IMR-90 (cell line): ENCODE measurements around the gene PHKG2. TPM values are rescaled to one million over a fixed set of nuclear protein-coding genes. Genes with fewer than 3 reads are reported as not detected.
A peak's percentile ranks its signal among the peaks of the same experiment; 100 is the strongest.

ENCODE experiments used
- ATAC-seq: fragments of 200-7000 bp; cut with Tn5 transposase; 2 replicates; pipeline ENCODE4 v1.9.1; 2020; ENCODE audit warnings: low read depth, mild to moderate bottlenecking, moderate library complexity
- BruUV-seq: library from RNA; stranded (reverse); fragments of 400-500 nt; replicated peaks from 2 replicates; lab custom pipeline; 2021; lab: Mats Ljungman, UMichigan
- CTCF ChIA-PET: fragments of 300-600 bp; formaldehyde crosslinking; extraction: SDS; loops from one replicate; lab custom pipeline; 2021; ENCODE audit warnings: antibody characterized with exemption; lab: Yijun Ruan, JAX
- POLR2A ChIA-PET: fragments of 300-600 bp; sonication (Branson Sonifier 250); formaldehyde crosslinking; loops from one replicate; lab custom pipeline; 2022; ENCODE audit warnings: antibody characterized with exemption; ENCODE audit not compliant: unreplicated experiment; lab: Charles Lee
- DNase-seq: peaks from one replicate; pipeline ENCODE4 v3.0.0; 2013
- H2AFZ ChIP-seq: replicated peaks from 2 replicates; pipeline ENCODE3; 2013; ENCODE audit warnings: low read length, mild to moderate bottlenecking; ENCODE audit not compliant: poor library complexity
- H2AK5ac ChIP-seq: 2 replicates; pipeline ENCODE4 v1.6.1; 2013; ENCODE audit warnings: low read depth, low read length, inconsistent platforms
- H2AK9ac ChIP-seq: replicated peaks from 2 replicates; pipeline ENCODE3; 2013; ENCODE audit warnings: mild to moderate bottlenecking, low read depth, low read length, moderate library complexity; ENCODE audit not compliant: poor library complexity
- H2BK120ac ChIP-seq: 2 replicates; pipeline ENCODE4 v1.6.1; 2013; ENCODE audit warnings: low read depth, low read length, inconsistent platforms
- H2BK15ac ChIP-seq: 3 replicates; pipeline ENCODE4 v1.6.1; 2013; ENCODE audit warnings: low read depth, low read length, inconsistent platforms
- H2BK20ac ChIP-seq: 2 replicates; pipeline ENCODE4 v1.6.1; 2013; ENCODE audit warnings: low read depth, mild to moderate bottlenecking, inconsistent platforms, low read length, moderate library complexity
- H2BK5ac ChIP-seq: 2 replicates; pipeline ENCODE4 v1.6.1; 2013; ENCODE audit warnings: mild to moderate bottlenecking, low read depth, low read length, inconsistent platforms; ENCODE audit not compliant: poor library complexity, severe bottlenecking
- H3K14ac ChIP-seq: replicated peaks from 2 replicates; pipeline ENCODE4 v1.6.1; 2013; ENCODE audit warnings: low read depth, low read length, inconsistent platforms
- H3K18ac ChIP-seq: 2 replicates; pipeline ENCODE4 v1.6.1; 2013; ENCODE audit warnings: low read depth, low read length, control low read depth
- H3K23ac ChIP-seq: 2 replicates; pipeline ENCODE4 v1.6.1; 2013; ENCODE audit warnings: low read depth, low read length, inconsistent platforms
- H3K27ac ChIP-seq: 2 replicates; pipeline ENCODE4 v1.5.1; 2013; ENCODE audit warnings: mild to moderate bottlenecking, control low read depth, low read length; ENCODE audit not compliant: insufficient read depth
- H3K27me3 ChIP-seq: 2 replicates; pipeline ENCODE4 v1.6.1; 2013; ENCODE audit warnings: low read length; ENCODE audit not compliant: control insufficient read depth, insufficient read depth
- H3K36me3 ChIP-seq: 2 replicates; pipeline ENCODE4 v1.6.1; 2013; ENCODE audit warnings: low read length, mixed read lengths; ENCODE audit not compliant: control insufficient read depth, insufficient read depth
- H3K4ac ChIP-seq: 2 replicates; pipeline ENCODE4 v1.6.1; 2013; ENCODE audit warnings: low read depth, low read length, inconsistent platforms
- H3K4me1 ChIP-seq: 2 replicates; pipeline ENCODE4 v1.6.1; 2013; ENCODE audit warnings: low read length, mixed read lengths; ENCODE audit not compliant: control insufficient read depth, insufficient read depth
- H3K4me2 ChIP-seq: 2 replicates; pipeline ENCODE4 v1.6.1; 2013; ENCODE audit warnings: low read depth, mild to moderate bottlenecking, control low read depth, low read length, moderate library complexity
- H3K4me3 ChIP-seq: 2 replicates; pipeline ENCODE4 v1.5.1; 2013; ENCODE audit warnings: low read depth, mild to moderate bottlenecking, control low read depth, low read length, moderate library complexity; ENCODE audit not compliant: insufficient read depth
- H3K56ac ChIP-seq: 2 replicates; pipeline ENCODE4 v1.6.1; 2013; ENCODE audit warnings: low read length, inconsistent platforms; ENCODE audit not compliant: insufficient read depth; ENCODE audit errors: extremely low read depth
- H3K79me1 ChIP-seq, 2 experiments: 2 replicates each; pipeline ENCODE4 v1.6.1; 2013; ENCODE audit warnings: low read length in 2 of 2, inconsistent platforms in 1 of 2, low read depth in 1 of 2
- H3K9ac ChIP-seq: 2 replicates; pipeline ENCODE4 v1.6.1; 2013; ENCODE audit warnings: low read depth, low read length, control low read depth
- H3K9me1 ChIP-seq: 2 replicates; pipeline ENCODE4 v1.6.1; 2013; ENCODE audit warnings: low read length, inconsistent platforms; ENCODE audit not compliant: insufficient read depth
- H3K9me3 ChIP-seq: 2 replicates; pipeline ENCODE4 v1.6.1; 2013; ENCODE audit warnings: low read length; ENCODE audit not compliant: control insufficient read depth, insufficient read depth
- H4K20me1 ChIP-seq: 2 replicates; pipeline ENCODE4 v1.6.1; 2013; ENCODE audit warnings: low read length, inconsistent platforms; ENCODE audit not compliant: insufficient read depth
- H4K5ac ChIP-seq: 2 replicates; pipeline ENCODE4 v1.6.1; 2013; ENCODE audit warnings: mild to moderate bottlenecking, low read depth, low read length, control low read depth
- H4K8ac ChIP-seq, 2 experiments: 2 replicates each; pipeline ENCODE4 v1.6.1; 2013; ENCODE audit warnings: low read depth in 2 of 2, low read length in 2 of 2, control low read depth in 1 of 2, inconsistent platforms in 1 of 2
- H4K91ac ChIP-seq: 2 replicates; pipeline ENCODE4 v1.6.1; 2013; ENCODE audit warnings: low read depth, low read length, inconsistent platforms; ENCODE audit not compliant: insufficient read depth
- BHLHE40 ChIP-seq: fragments of 150-350 bp; IDR thresholded peaks from 2 replicates; pipeline ENCODE4 v1.6.1; 2016; ENCODE audit warnings: mild to moderate bottlenecking, low read depth, low read length
- CEBPB ChIP-seq: IDR thresholded peaks from 2 replicates; pipeline ENCODE4 v1.6.1; 2012; ENCODE audit warnings: low read depth, low read length, improper control_type of control experiment
- CHD1 ChIP-seq: IDR thresholded peaks from 2 replicates; pipeline ENCODE4 v1.6.1; 2012; ENCODE audit warnings: low read depth, low read length, improper control_type of control experiment
- FOS ChIP-seq: fragments of 150-350 bp; IDR thresholded peaks from 2 replicates; pipeline ENCODE4 v1.6.1; 2016; ENCODE audit warnings: low read depth, low read length
- MAFK ChIP-seq: IDR thresholded peaks from 2 replicates; pipeline ENCODE4 v1.6.1; 2012; ENCODE audit warnings: low read depth, low read length, improper control_type of control experiment
- MAZ ChIP-seq: IDR thresholded peaks from 2 replicates; pipeline ENCODE4 v1.6.1; 2012; ENCODE audit warnings: low read depth, mild to moderate bottlenecking, low read length, improper control_type of control experiment, moderate library complexity, borderline replicate concordance
- MXI1 ChIP-seq: IDR thresholded peaks from 2 replicates; pipeline ENCODE4 v1.6.1; 2012; ENCODE audit warnings: low read depth, mild to moderate bottlenecking, low read length, moderate library complexity, borderline replicate concordance
- POLR2A ChIP-seq: IDR thresholded peaks from 2 replicates; pipeline ENCODE4 v1.6.1; 2012; ENCODE audit warnings: mild to moderate bottlenecking, low read depth, low read length
- RCOR1 ChIP-seq: IDR thresholded peaks from 2 replicates; pipeline ENCODE4 v1.6.1; 2012; ENCODE audit warnings: mild to moderate bottlenecking, low read length, improper control_type of control experiment; ENCODE audit not compliant: insufficient replicate concordance
- WGBS, 2 experiments: methylation state at CpG; one replicate each; pipeline versions ENCODE4 v1.1.5 to v1.1.7; 2013; ENCODE audit warnings: missing lambda C conversion rate in 2 of 2; ENCODE audit not compliant: insufficient read length in 1 of 2; ENCODE audit errors: extremely low coverage in 2 of 2; 5-methylcytosine and 5-hydroxymethylcytosine counted together
- dilution Hi-C: fragments of 300-500 bp; cut with HindIII; formaldehyde crosslinking; loops from one replicate; pipeline ENCODE4 v1.14.3; 2018; ENCODE audit warnings: low sequenced_read_pairs; ENCODE audit not compliant: unreplicated experiment
- in situ Hi-C: fragments of 300-500 bp; cut with MboI; formaldehyde crosslinking; loops from 3 replicates; pipeline ENCODE4 v1.14.3; 2019; ENCODE audit warnings: low sequenced_read_pairs, inconsistent platforms, mixed read lengths
- intact Hi-C: fragments of 100-400 bp; cut with micrococcal nuclease; formaldehyde crosslinking; loops from 2 replicates; pipeline ENCODE4 v1.10.0; 2022
- polyA plus RNA-seq, 3 experiments: library from polyadenylated mRNA; depleted of rRNA; stranded (reverse); fragments of >200 nt; gene quantifications; 2 replicates each; pipeline ENCODE4 v1.2.3, GENCODE V29; 2012; ENCODE audit warnings: low replicate concordance in 1 of 3
- total RNA-seq: library from RNA; depleted of rRNA; stranded (reverse); fragments of >200 nt; gene quantifications from 2 replicates; pipeline ENCODE4 v1.2.3, GENCODE V29; 2012
- TF ChIP-seq, protein P1 (sequence below): conservative IDR thresholded peaks from 2 replicates; pipeline ENCODE4 v1.5.1; 2012; ENCODE audit warnings: mild to moderate bottlenecking, low read depth, low read length, improper control_type of control experiment
- TF ChIP-seq, protein P2 (sequence below): fragments of 150-350 bp; IDR thresholded peaks from 2 replicates; pipeline ENCODE4 v1.6.1; 2016; ENCODE audit warnings: low read depth, mild to moderate bottlenecking, low read length, moderate library complexity, borderline replicate concordance

PHKG2 gene
- total and polyA plus RNA-seq, 2 of the 4 experiments (the other 2 are of a cell fraction) = 26.0 to 38.9 TPM

DNA sequence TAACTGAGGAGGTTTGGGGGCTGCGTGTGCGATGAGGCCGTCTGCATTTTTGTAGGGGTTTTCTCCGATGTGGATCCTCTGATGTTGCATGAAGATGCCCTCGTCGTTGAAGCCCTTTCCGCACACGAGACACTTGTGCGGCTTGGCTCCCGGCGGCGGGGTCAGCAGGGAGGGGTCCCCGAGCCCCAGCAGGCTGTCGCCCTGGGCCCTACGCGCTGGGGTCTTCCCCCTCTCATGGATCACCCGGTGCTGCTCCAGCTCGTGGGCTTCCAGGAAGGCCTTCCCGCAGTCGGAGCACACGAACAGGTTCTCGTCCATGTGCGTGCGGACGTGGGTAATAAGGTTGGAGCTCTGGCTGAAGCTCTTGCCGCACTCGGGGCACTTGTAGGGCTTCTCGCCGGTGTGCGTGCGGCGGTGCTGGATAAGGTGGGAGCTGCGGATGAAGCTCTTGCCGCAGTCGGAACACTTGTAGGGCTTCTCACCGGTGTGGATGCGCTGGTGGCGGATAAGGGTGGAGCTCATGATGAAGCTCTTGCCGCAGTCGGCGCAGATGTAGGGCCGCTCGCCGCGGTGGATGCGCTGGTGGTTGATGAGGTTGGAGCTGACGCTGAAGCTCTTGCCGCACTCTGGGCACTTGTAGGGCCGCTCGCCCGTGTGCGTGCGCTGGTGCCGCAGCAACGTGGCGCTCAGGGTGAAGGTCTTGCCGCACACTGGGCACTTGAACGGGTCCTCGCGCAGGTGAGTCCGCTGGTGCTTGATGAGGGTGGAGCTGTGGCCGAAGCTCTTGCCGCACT lies 34.5 kb downstream of the PHKG2 start:
- no peak overlapping the region for H3K56ac ChIP-seq
- peaks cover 42% of the 10 kb centered on the region for H3K36me3 ChIP-seq
- peaks cover 18% of the 10 kb centered on the region; the same call in 1 of the 2 replicates for H3K9me1 ChIP-seq
- H2BK20ac ChIP-seq = no peak overlapping the region
- H3K18ac ChIP-seq = no peak overlapping the region
- ChIA-PET CTCF (no interaction called here), POLR2A (interaction anchor here (0.5 kb wide), 1 partner anchor 263 kb away, joined by 6 read pairs; no protein-coding TSS in a partner anchor)
- no peak overlapping the region for H2AFZ ChIP-seq
- peak overlapping the region; percentile 9 for H2AK9ac ChIP-seq
- H2BK120ac ChIP-seq = no peak overlapping the region
- 96% methylated on average over 27 of the region's 63 CpGs; no CpG with 5 or more reads in 1 of the 2 experiments for WGBS, 2 experiments
- peaks cover 11 to 63% of the 10 kb centered on the region in 2 experiments for H3K79me1 ChIP-seq
- H3K4me2 ChIP-seq = no peak overlapping the region
- intact Hi-C loops (no loop called here), dilution Hi-C loops (no loop called here), in situ Hi-C loops (no loop called here)
- H3K27me3 ChIP-seq = no peaks in the 10 kb centered on the region
- H3K4me1 ChIP-seq = peaks cover 8% of the 10 kb centered on the region
- H4K8ac ChIP-seq = no peak overlapping the region
- H3K9ac ChIP-seq = no peak overlapping the region
- no peak overlapping the region for H3K4me3 ChIP-seq
- H4K5ac ChIP-seq = no peak overlapping the region
- TF ChIP-seq, protein P1, sequence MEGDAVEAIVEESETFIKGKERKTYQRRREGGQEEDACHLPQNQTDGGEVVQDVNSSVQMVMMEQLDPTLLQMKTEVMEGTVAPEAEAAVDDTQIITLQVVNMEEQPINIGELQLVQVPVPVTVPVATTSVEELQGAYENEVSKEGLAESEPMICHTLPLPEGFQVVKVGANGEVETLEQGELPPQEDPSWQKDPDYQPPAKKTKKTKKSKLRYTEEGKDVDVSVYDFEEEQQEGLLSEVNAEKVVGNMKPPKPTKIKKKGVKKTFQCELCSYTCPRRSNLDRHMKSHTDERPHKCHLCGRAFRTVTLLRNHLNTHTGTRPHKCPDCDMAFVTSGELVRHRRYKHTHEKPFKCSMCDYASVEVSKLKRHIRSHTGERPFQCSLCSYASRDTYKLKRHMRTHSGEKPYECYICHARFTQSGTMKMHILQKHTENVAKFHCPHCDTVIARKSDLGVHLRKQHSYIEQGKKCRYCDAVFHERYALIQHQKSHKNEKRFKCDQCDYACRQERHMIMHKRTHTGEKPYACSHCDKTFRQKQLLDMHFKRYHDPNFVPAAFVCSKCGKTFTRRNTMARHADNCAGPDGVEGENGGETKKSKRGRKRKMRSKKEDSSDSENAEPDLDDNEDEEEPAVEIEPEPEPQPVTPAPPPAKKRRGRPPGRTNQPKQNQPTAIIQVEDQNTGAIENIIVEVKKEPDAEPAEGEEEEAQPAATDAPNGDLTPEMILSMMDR = no peak
- no peak for TF ChIP-seq MAFK
- TF ChIP-seq FOS = no peak
- TF ChIP-seq, protein P2, sequence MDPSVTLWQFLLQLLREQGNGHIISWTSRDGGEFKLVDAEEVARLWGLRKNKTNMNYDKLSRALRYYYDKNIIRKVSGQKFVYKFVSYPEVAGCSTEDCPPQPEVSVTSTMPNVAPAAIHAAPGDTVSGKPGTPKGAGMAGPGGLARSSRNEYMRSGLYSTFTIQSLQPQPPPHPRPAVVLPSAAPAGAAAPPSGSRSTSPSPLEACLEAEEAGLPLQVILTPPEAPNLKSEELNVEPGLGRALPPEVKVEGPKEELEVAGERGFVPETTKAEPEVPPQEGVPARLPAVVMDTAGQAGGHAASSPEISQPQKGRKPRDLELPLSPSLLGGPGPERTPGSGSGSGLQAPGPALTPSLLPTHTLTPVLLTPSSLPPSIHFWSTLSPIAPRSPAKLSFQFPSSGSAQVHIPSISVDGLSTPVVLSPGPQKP = no peak
- TF ChIP-seq CEBPB = no peak
- no peak for TF ChIP-seq BHLHE40
- no peak for TF ChIP-seq POLR2A
- TF ChIP-seq RCOR1 = no peak
- no peak for TF ChIP-seq CHD1
- no peak for TF ChIP-seq MXI1
- TF ChIP-seq MAZ = no peak
- no peak overlapping the region for H4K91ac ChIP-seq
- no peak overlapping the region for H3K4ac ChIP-seq
- H3K14ac ChIP-seq = no peak overlapping the region
- no peak overlapping the region for H3K23ac ChIP-seq
- H3K27ac ChIP-seq = no peak overlapping the region
- no peak overlapping the region for H2AK5ac ChIP-seq
- ATAC-seq = no peak
- H2BK5ac ChIP-seq = no peak overlapping the region
- H3K9me3 ChIP-seq = no peaks in the 10 kb centered on the region
- DNase-seq = no peak
- peaks cover 8% of the 10 kb centered on the region for H4K20me1 ChIP-seq
- H2BK15ac ChIP-seq = no peak overlapping the region
- BruUV-seq = no TSS peak
